LNCAP (cell line): ENCODE measurements around the gene HDAC7.

Experiments
- TF ChIP-seq, protein P1 (sequence below): fragments of 450-650 bp; IDR thresholded peaks from 2 replicates; pipeline ENCODE4 v1.5.1; 2017; ENCODE audit warnings: mild to moderate bottlenecking

Gene HDAC7

DNA sequence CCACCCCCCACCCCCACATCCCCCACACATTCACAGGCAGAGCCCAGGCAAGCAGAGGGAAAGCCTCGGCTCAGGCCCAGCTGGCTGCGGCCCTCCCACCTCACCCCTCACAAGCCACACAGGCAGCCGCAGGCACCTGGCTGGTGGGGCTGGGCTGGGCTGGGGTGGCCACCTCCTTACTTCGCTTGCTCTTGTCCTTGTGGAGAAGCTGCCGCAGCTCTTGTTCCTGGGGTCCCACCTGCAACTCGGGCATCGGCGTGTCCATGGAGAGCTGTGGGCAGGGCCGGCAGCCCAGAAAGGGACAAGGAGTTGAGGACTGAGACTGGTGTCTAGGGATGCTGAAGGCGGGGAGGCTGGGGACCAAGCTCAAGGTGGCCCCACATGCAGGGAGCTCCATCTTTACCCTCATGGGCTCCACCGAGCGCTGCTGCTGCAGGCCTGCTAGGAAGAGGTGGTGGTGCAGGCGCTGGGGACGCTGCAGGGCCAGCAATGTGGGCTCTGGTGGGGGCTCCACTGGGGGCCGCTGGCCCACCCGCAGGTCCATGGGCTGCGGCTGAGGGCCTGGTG lies 21.2 kb downstream of the HDAC7 start:
- TF ChIP-seq, protein P1, sequence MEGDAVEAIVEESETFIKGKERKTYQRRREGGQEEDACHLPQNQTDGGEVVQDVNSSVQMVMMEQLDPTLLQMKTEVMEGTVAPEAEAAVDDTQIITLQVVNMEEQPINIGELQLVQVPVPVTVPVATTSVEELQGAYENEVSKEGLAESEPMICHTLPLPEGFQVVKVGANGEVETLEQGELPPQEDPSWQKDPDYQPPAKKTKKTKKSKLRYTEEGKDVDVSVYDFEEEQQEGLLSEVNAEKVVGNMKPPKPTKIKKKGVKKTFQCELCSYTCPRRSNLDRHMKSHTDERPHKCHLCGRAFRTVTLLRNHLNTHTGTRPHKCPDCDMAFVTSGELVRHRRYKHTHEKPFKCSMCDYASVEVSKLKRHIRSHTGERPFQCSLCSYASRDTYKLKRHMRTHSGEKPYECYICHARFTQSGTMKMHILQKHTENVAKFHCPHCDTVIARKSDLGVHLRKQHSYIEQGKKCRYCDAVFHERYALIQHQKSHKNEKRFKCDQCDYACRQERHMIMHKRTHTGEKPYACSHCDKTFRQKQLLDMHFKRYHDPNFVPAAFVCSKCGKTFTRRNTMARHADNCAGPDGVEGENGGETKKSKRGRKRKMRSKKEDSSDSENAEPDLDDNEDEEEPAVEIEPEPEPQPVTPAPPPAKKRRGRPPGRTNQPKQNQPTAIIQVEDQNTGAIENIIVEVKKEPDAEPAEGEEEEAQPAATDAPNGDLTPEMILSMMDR, result no peak

DNA sequence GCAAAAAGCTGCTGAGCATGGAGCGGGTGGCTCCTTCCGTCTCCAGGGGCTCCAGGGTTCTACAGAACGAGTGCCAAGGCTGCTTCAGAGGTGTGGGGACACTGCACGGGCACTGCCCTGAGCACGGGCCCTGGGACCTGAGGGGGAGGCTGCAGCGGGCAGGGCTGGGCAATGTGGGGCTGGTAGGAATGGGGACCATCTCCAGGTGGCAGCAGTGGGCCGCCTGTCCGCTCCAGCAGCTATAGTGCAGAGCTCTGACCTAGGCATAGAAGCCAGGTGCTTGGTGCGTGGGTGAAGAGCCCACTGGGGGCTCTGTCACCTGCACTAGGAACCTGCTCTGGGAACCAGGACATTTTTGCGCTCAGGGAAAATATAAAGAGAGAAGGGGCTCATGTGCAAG lies 22.3 kb downstream of the HDAC7 start:
- TF ChIP-seq, protein P1, result no peak

DNA sequence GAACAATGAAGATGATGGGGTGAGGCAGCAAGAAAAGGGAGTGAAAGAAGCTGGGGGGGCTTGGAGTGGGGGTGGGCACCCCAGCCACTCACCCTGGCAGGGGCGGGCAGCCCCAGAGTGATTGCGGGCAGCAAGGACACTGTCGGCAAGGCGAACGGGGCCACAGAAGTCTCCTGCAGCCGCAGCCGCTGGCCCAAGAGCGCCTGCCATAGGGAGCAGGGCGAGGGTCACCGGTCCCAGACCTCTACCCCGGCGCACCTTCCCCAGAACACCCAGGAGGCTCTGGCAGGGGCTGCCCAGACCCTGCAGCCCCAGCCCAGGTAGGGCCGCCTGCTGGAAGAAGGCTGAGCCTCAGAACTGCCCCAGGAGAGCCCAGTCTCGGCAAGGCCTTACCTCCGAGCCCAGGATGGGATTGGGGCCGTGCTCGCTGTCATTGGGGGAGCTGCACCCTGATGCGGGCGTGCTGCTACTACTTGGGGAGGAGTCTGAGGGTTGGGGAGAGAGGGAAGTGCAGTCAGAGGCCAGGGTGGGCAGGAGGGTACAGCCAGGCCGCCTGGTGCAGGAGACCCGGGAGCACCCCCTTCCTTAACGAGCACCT lies 23.8 kb downstream of the HDAC7 start:
- TF ChIP-seq, protein P1, result no peak

DNA sequence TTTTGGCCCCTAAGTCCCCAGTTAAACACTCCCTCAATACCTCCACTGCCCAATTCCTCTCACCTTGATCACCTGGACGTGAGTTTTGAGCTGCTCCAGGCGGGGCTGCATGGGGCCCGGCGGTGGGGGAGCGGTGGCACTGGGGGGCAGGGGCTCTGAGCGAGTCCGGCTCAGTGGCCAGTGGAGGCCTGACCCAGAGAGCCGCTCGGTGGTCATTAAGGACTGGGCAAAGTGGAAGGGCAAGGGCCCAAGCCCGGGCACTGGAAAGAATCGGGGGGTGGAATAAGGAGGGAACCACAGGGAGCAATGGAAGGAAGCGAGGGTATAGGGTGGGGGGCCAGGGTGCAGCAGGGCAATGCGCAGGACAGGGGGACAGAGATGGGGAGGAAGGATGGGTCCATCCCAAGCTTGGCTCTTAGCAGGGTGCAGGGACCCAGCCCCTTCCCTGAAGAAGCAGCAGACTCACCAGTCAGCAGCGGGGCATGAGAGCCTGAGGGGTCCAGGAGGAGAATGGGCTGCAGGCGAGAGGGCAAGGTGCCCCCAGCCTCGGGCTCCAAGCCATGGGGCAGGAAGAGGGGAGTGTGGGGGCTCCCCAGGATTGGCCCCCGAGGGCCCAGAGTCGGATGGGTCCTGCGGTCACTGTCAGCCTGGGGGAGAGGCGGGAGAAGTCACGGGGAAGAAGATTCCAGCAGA lies 24.4 kb downstream of the HDAC7 start:
- TF ChIP-seq, protein P1, result no peak

DNA sequence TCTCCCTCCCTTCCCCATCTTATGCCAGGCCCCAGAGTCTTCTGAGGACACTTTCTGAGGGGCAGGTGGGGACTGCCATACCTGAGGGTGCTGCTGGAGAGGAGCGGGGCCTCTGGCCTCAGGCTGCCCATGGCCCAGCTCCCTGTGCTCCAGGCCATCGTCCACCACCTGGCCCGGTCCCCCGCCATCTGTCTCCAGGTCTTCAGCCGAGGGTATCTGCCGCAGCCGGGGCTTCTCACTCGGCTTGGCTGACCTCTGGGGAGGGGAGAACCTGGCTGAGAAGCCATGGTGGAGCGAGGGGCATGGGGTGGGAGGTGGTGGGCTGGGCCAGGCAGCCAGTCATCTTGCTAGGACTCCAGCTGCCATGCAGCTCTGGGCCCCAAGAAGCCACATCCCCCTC lies 25.0 kb downstream of the HDAC7 start:
- TF ChIP-seq, protein P1, result no peak

DNA sequence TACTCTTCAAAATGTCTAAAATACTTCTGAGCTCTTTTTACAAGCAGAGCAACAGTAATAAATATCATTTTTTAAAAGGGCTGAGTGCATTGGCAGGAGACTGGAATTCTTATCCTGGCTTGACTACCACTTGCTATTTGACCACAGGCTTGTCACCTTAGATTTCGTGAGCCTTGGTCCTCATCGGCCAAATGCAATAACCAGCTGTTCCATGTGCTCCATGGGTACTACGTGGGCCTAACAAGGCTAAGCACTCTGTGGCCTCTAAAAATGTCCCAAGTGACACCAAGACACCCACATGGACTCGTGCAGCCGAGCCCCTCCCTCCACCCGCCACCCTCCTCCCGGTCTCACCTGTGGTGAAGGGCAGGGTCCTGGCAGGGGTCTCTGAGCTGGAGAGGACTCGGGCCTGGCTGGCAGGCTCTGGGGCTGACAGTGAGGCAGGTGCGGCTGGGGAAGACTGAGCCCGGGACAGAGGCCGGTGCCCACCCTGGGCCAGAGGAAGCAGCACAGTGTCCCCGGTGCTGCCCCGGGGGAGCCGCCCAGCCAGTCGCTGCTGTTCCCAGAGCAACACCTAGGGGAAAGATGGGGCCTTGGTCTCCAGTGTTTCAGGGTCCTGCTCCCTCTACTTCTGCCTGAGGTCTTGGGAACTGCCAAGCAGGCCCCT lies 26.6 kb downstream of the HDAC7 start:
- TF ChIP-seq, protein P1, result no peak

DNA sequence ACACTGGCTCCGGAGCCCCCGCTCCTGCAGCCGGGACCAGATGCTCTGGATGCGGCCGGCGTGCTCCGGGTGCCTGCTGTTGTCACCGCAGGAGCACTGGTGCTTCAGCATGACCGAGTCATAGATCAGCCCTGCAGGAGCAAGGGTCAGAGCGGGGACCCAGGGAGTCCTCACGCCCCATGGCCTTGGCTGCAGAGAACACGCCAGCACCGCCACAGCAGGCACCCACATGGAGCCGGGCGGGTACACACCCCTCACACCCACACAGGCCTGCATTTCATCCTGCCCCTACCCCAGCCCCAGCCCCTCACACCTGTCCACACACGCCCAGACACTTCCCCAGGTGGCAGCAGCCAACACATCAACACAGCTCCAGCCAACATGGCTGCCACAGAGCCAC lies 27.8 kb downstream of the HDAC7 start:
- TF ChIP-seq, protein P1, result no peak
